Keratinocyte (primary cell): ENCODE data around the gene ETFRF1. TPM values are rescaled to one million over a fixed set of nuclear protein-coding genes. Genes with fewer than 3 reads are reported as not detected.

ENCODE experiments used
- DNase-seq: peaks from one replicate; pipeline ENCODE4 v3.0.0-alpha.2; 2011; ENCODE audit warnings: low read depth, missing footprints, low spot score
- FAIRE-seq: peaks from 2 replicates; lab custom pipeline; 2011; peaks lifted over from hg19 to GRCh38; lab: Jason Lieb, UNC
- H2AFZ ChIP-seq: 2 replicates; pipeline ENCODE4 v1.6.0; 2012; ENCODE audit warnings: low read length, control low read depth, inconsistent platforms; ENCODE audit not compliant: control insufficient read depth
- H3K27ac ChIP-seq: 2 replicates; pipeline ENCODE4 v1.5.1; 2011; ENCODE audit warnings: low read length; ENCODE audit not compliant: control insufficient read depth, insufficient read depth
- H3K27me3 ChIP-seq: 3 replicates; pipeline ENCODE4 v1.6.0; 2011; ENCODE audit warnings: low read length; ENCODE audit not compliant: control insufficient read depth, insufficient read depth; ENCODE audit errors: extremely low read depth
- H3K36me3 ChIP-seq, 2 experiments: 2 replicates in 1 of 2; 3 replicates in 1 of 2; pipeline ENCODE4 v1.5.1; 2011; ENCODE audit warnings: low read length in 2 of 2, mild to moderate bottlenecking in 1 of 2; ENCODE audit not compliant: control insufficient read depth in 2 of 2, insufficient read depth in 2 of 2; ENCODE audit errors: extremely low read depth in 1 of 2
- H3K4me1 ChIP-seq: 3 replicates; pipeline ENCODE4 v1.5.1; 2011; ENCODE audit warnings: low read length; ENCODE audit not compliant: control insufficient read depth, insufficient read depth; ENCODE audit errors: extremely low read depth
- H3K4me2 ChIP-seq: 3 replicates; pipeline ENCODE4 v1.6.0; 2011; ENCODE audit warnings: low read depth, low read length; ENCODE audit not compliant: control insufficient read depth, insufficient read depth; ENCODE audit errors: extremely low read depth
- H3K4me3 ChIP-seq, 3 experiments: fragments of 200-600 bp in 1 of 3; sonication (generic) in 1 of 3; 2 replicates in 2 of 3; 3 replicates in 1 of 3; pipeline ENCODE4 v1.5.1; 2011 to 2016; ENCODE audit warnings: low read length in 3 of 3, mild to moderate bottlenecking in 3 of 3, control low read depth in 2 of 3, inconsistent platforms in 1 of 3, low read depth in 1 of 3, mixed read lengths in 1 of 3, mixed run types in 1 of 3, moderate library complexity in 1 of 3; ENCODE audit not compliant: control insufficient read depth in 2 of 3, insufficient read depth in 2 of 3; ENCODE audit errors: extremely low read depth in 1 of 3
- H3K79me2 ChIP-seq: 2 replicates; pipeline ENCODE4 v1.6.0; 2012; ENCODE audit warnings: low read length; ENCODE audit not compliant: control insufficient read depth, insufficient read depth
- H3K9ac ChIP-seq: 3 replicates; pipeline ENCODE4 v1.6.0; 2011; ENCODE audit warnings: low read length; ENCODE audit not compliant: control insufficient read depth, insufficient read depth; ENCODE audit errors: extremely low read depth
- H3K9me1 ChIP-seq: 3 replicates; pipeline ENCODE4 v1.6.0; 2011; ENCODE audit warnings: low read length; ENCODE audit not compliant: control insufficient read depth, insufficient read depth; ENCODE audit errors: extremely low read depth
- H3K9me3 ChIP-seq: 2 replicates; pipeline ENCODE4 v1.5.1; 2012; ENCODE audit warnings: low read depth, low read length; ENCODE audit not compliant: control insufficient read depth
- H4K20me1 ChIP-seq: 3 replicates; pipeline ENCODE4 v1.6.0; 2011; ENCODE audit warnings: low read length; ENCODE audit not compliant: control insufficient read depth, insufficient read depth; ENCODE audit errors: extremely low read depth
- CTCF ChIP-seq, 3 experiments: IDR thresholded peaks in 1 of 3; conservative IDR thresholded peaks in 1 of 3; optimal IDR thresholded peaks in 1 of 3; 2 replicates in 2 of 3; 3 replicates in 1 of 3; pipeline versions ENCODE3 to v1.5.1; 2011; ENCODE audit warnings: low read length in 3 of 3, mild to moderate bottlenecking in 3 of 3, moderate library complexity in 2 of 3, control low read depth in 1 of 3, inconsistent platforms in 1 of 3; ENCODE audit not compliant: insufficient read depth in 2 of 3; ENCODE audit errors: extremely low read depth in 1 of 3
- EZH2 ChIP-seq: IDR thresholded peaks from one replicate; pipeline ENCODE4 v1.6.1; 2012; ENCODE audit warnings: inconsistent platforms, mild to moderate bottlenecking, low read length, moderate library complexity
- dilution Hi-C: fragments of 300-500 bp; cut with MboI; formaldehyde crosslinking; loops from one replicate; pipeline ENCODE4 v1.7.0; 2020; ENCODE audit warnings: low sequenced_read_pairs; ENCODE audit not compliant: extremely low pct_ligation_motif_present
- polyA plus RNA-seq, 5 experiments: library from polyadenylated mRNA; depleted of rRNA in 3 of 5; stranded (reverse) in 3 of 5; stranded (forward) in 1 of 5; unstranded in 1 of 5; fragments of >200 nt; gene quantifications; 1 replicate in 1 of 5; 2 replicates in 3 of 5; 3 replicates in 1 of 5; pipeline versions ENCODE4 v1.2.1 to v1.2.3, GENCODE V29; 2011 to 2012; ENCODE audit warnings: missing spikeins in 2 of 5, low read depth in 1 of 5, low replicate concordance in 1 of 5

Gene ETFRF1
- polyA plus RNA-seq, 1 donor (not counting 4 experiments of a cell fraction or from before 2014, with no cell fraction given) = 13.6 TPM

GRCh38 chr12:25254271-25254880 lies 59.3 kb downstream of the ETFRF1 start:
- DNase-seq (no peak), FAIRE-seq (no peak)
- no peak overlapping the region for H3K4me2 ChIP-seq
- H3K27me3 ChIP-seq = no peaks in the 10 kb centered on the region
- H3K4me3 ChIP-seq = no peak overlapping the region
- TF ChIP-seq EZH2 (no peak), CTCF (optimal IDR thresholded peaks at IDR 0.05 in 1 of 3, IDR thresholded peaks at IDR 0.05 in 1 of 3, conservative IDR thresholded peaks at IDR 0.05 in 1 of 3; ENCODE audit: extremely low read depth in 1 of 3, insufficient read depth in 2 of 3, low read length in 3 of 3) (no peak)
- no peak overlapping the region for H3K9ac ChIP-seq
- H3K27ac ChIP-seq = no peak overlapping the region
- no peak overlapping the region for H2AFZ ChIP-seq
- no peaks in the 10 kb centered on the region for H4K20me1 ChIP-seq
- peaks cover 10% of the 10 kb centered on the region for H3K4me1 ChIP-seq
- no peaks in the 10 kb centered on the region for H3K36me3 ChIP-seq
- no peaks in the 10 kb centered on the region for H3K9me1 ChIP-seq
- dilution Hi-C loops = no loop called here
- H3K9me3 ChIP-seq = no peaks in the 10 kb centered on the region
- peaks cover 8% of the 10 kb centered on the region for H3K79me2 ChIP-seq

Other genes with a start within 250 kb of the ETFRF1 start
- gene BCAT1, start 246.1 kb upstream of the ETFRF1 start, polyA plus RNA-seq = 2.5 to 6.5 TPM (median 3.3 TPM) in 3 replicates
- 0.02 to 0.10 TPM (median 0.05 TPM) in 3 replicates for gene DNAI7, start 77 bp upstream of the ETFRF1 start, polyA plus RNA-seq
- gene KRAS, start 55.7 kb downstream of the ETFRF1 start, polyA plus RNA-seq = 15.0 to 26.1 TPM (median 15.6 TPM) in 3 replicates